ENCODE results near the gene OR2C3. TPM values are rescaled to one million over a fixed set of nuclear protein-coding genes. Genes with fewer than 3 reads are reported as not detected.

The OR2C3 gene
- total and polyA plus RNA-seq, 8 donors, result 0.03 to 0.09 (median 0.04) TPM; not detected in 2

DNA sequence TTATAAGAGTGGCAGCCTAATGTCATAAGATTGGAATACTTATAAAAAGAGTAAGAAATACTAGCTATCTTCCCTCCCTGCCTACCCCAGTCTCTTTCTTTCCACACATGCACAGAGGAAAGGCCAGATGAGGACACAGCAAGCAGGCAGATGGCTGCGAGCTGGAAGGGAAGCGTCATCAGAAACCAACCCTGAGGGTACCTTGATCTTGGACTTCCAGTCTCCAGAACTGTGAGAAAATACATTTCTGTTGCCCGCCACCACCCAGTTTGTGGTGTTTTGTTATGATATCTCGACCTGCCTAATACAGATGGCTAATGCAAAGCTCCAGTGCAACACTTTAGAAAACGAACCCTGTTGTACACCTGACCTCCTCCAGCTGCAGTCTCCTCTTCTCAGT, 2.3 kb upstream of the OR2C3 start:
- Histone ChIP-seq H3K36me3 (no peaks in the 10 kb centered on the region), H3K4me3 (no peak overlapping the region), H3K9me3 (no peaks in the 10 kb centered on the region), H3K27ac (no peak overlapping the region), H3K4me1 (no peaks in the 10 kb centered on the region), H3K27me3 (no peaks in the 10 kb centered on the region)
- TF ChIP-seq CTCF (IDR thresholded peaks at IDR 0.05), result no peak
- intact Hi-C loops (cut with DNase I), result no loop called here
- ATAC-seq (no peak), DNase-seq (no peak)

GRCh38 chr1:247535402-247535801, 838 bp downstream of the OR2C3 start:
- intact Hi-C loops (cut with DNase I), result no loop called here
- Histone ChIP-seq H3K4me3 (no peak overlapping the region), H3K27ac (no peak overlapping the region), H3K27me3 (peaks cover 0 to 17% of the 10 kb centered on the region in 2 donors), H3K9me3 (no peaks in the 10 kb centered on the region), H3K36me3 (no peaks in the 10 kb centered on the region), H3K4me1 (no peaks in the 10 kb centered on the region)
- TF ChIP-seq CTCF (IDR thresholded peaks at IDR 0.05), result no peak
- DNase-seq, result no peak
- ATAC-seq, result no peak

- ATAC-seq (no peak), DNase-seq (no peak)
- TF ChIP-seq CTCF (IDR thresholded peaks at IDR 0.05), result no peak
- H3K4me1 ChIP-seq, result no peaks in the 10 kb centered on the region
- H3K9me3 ChIP-seq, result no peaks in the 10 kb centered on the region
- intact Hi-C loops (cut with DNase I), result no loop called here
- H3K27me3 ChIP-seq, result peaks cover 0 to 17% of the 10 kb centered on the region in 2 donors
- no peaks in the 10 kb centered on the region for H3K36me3 ChIP-seq
- H3K27ac ChIP-seq, result no peak overlapping the region
- no peak overlapping the region for H3K4me3 ChIP-seq
These were observed 4.3 kb downstream of the OR2C3 start for GRCh38 chr1:247531937-247532336.

DNA sequence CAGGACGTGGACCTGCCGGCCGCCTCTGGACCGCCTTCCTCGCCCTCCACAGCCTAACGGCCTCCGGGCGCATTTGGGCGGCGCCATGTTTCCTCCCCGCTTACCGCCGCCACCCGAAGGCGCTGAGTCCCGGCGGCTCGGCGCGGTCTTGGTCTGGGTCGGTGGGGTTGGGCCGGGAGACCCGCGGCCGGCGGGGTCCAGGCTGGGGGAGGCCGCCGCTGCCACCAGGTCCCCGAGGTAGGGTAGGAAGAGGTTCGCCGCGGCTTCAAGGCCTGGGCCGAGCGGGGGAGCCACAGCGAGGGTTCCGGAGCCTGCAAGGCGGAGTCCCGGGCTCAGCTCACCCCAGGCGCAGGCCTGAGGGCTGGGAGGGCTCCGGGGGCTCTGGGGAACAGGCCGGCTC, 5.5 kb downstream of the OR2C3 start:
- Histone ChIP-seq H3K9me3 (no peaks in the 10 kb centered on the region), H3K27ac (no peak overlapping the region), H3K27me3 (peaks cover 0 to 17% of the 10 kb centered on the region in 2 donors), H3K4me1 (no peaks in the 10 kb centered on the region), H3K36me3 (no peaks in the 10 kb centered on the region), H3K4me3 (no peak overlapping the region)
- intact Hi-C loops (cut with DNase I), result no loop called here
- DNase-seq (peak in 1 of 4 donors; percentile 66), ATAC-seq (no peak)
- no peak for TF ChIP-seq CTCF (IDR thresholded peaks at IDR 0.05)

- no peak for DNase-seq
- TF ChIP-seq CTCF (IDR thresholded peaks at IDR 0.05), result no peak
- H3K4me1 ChIP-seq, result no peaks in the 10 kb centered on the region
These were observed 6.4 kb downstream of the OR2C3 start for GRCh38 chr1:247529771-247530355.

More at GRCh38 chr1:247529771-247530355, 6.4 kb downstream of the OR2C3 start:
- peaks cover 0 to 17% of the 10 kb centered on the region in 2 donors for H3K27me3 ChIP-seq
- intact Hi-C loops (cut with DNase I), result no loop called here
- H3K4me3 ChIP-seq, result no peak overlapping the region
- no peaks in the 10 kb centered on the region for H3K36me3 ChIP-seq
- H3K9me3 ChIP-seq, result no peaks in the 10 kb centered on the region
- ATAC-seq, result no peak
- H3K27ac ChIP-seq, result no peak overlapping the region
